Measurements from ENCODE around the gene VDR.

The VDR gene

GRCh38 chr12:47891356-47891755, 13.4 kb downstream of the VDR start:
- Mint-ChIP-seq H3K9me3 (no peaks in the 10 kb centered on the region), H3K27me3 (ENCODE audit: low read depth) (no peaks in the 10 kb centered on the region), H3K27ac (peak overlapping the region; percentile 92), H3K36me3 (ENCODE audit: low read depth) (peaks cover 67% of the 10 kb centered on the region), H3K4me3 (peak overlapping the region; percentile 65), H3K4me1 (ENCODE audit: low read depth) (peaks cover 89% of the 10 kb centered on the region)

GRCh38 chr12:47889040-47889439, 15.8 kb downstream of the VDR start:
- Mint-ChIP-seq H3K27me3 (ENCODE audit: low read depth) (no peaks in the 10 kb centered on the region), H3K4me1 (ENCODE audit: low read depth) (peaks cover 89% of the 10 kb centered on the region), H3K36me3 (ENCODE audit: low read depth) (peaks cover 62% of the 10 kb centered on the region), H3K27ac (peak overlapping the region; percentile 98), H3K4me3 (peak overlapping the region; percentile 74), H3K9me3 (no peaks in the 10 kb centered on the region)

- Mint-ChIP-seq H3K27me3 (ENCODE audit: low read depth) (no peaks in the 10 kb centered on the region), H3K4me3 (peak overlapping the region; percentile 74), H3K9me3 (no peaks in the 10 kb centered on the region), H3K36me3 (ENCODE audit: low read depth) (peaks cover 61% of the 10 kb centered on the region), H3K4me1 (ENCODE audit: low read depth) (peaks cover 88% of the 10 kb centered on the region), H3K27ac (peak overlapping the region; percentile 98)
Observed at GRCh38 chr12:47888153-47888819, 16.5 kb downstream of the VDR start.

GRCh38 chr12:47887529-47887928, 17.3 kb downstream of the VDR start:
- peak overlapping the region; percentile 43 for H3K4me3 Mint-ChIP-seq

GRCh38 chr12:47886510-47887240, 18.1 kb downstream of the VDR start:
- Mint-ChIP-seq H3K36me3 (ENCODE audit: low read depth) (peaks cover 55% of the 10 kb centered on the region), H3K9me3 (no peaks in the 10 kb centered on the region), H3K27ac (peak overlapping the region; percentile 99), H3K4me1 (ENCODE audit: low read depth) (peaks cover 88% of the 10 kb centered on the region), H3K27me3 (ENCODE audit: low read depth) (no peaks in the 10 kb centered on the region), H3K4me3 (peak overlapping the region; percentile 72)

More at GRCh38 chr12:47887529-47887928, 17.3 kb downstream of the VDR start:
- Mint-ChIP-seq H3K36me3 (ENCODE audit: low read depth) (peaks cover 55% of the 10 kb centered on the region), H3K27me3 (ENCODE audit: low read depth) (no peaks in the 10 kb centered on the region), H3K27ac (peak overlapping the region; percentile 99), H3K9me3 (no peaks in the 10 kb centered on the region), H3K4me1 (ENCODE audit: low read depth) (peaks cover 87% of the 10 kb centered on the region)

- no peaks in the 10 kb centered on the region for H3K27me3 Mint-ChIP-seq (ENCODE audit: low read depth)
- no peaks in the 10 kb centered on the region for H3K9me3 Mint-ChIP-seq
- peak overlapping the region; percentile 72 for H3K4me3 Mint-ChIP-seq
- peaks cover 85% of the 10 kb centered on the region for H3K4me1 Mint-ChIP-seq (ENCODE audit: low read depth)
- H3K36me3 Mint-ChIP-seq (ENCODE audit: low read depth), result peaks cover 53% of the 10 kb centered on the region
- peak overlapping the region; percentile 99 for H3K27ac Mint-ChIP-seq
Observed at GRCh38 chr12:47885566-47885965, 19.2 kb downstream of the VDR start.

- H3K27me3 Mint-ChIP-seq (ENCODE audit: low read depth), result no peaks in the 10 kb centered on the region
- peak overlapping the region; percentile 72 for H3K4me3 Mint-ChIP-seq
- peaks cover 84% of the 10 kb centered on the region for H3K4me1 Mint-ChIP-seq (ENCODE audit: low read depth)
- H3K36me3 Mint-ChIP-seq (ENCODE audit: low read depth), result peaks cover 54% of the 10 kb centered on the region
- H3K9me3 Mint-ChIP-seq, result no peaks in the 10 kb centered on the region
- H3K27ac Mint-ChIP-seq, result peak overlapping the region; percentile 99
Observed at GRCh38 chr12:47885012-47885501, 19.7 kb downstream of the VDR start.

- no peaks in the 10 kb centered on the region for H3K9me3 Mint-ChIP-seq
- peaks cover 84% of the 10 kb centered on the region for H3K4me1 Mint-ChIP-seq (ENCODE audit: low read depth)
- peak overlapping the region; percentile 93 for H3K4me3 Mint-ChIP-seq
- no peaks in the 10 kb centered on the region for H3K27me3 Mint-ChIP-seq (ENCODE audit: low read depth)
- peaks cover 56% of the 10 kb centered on the region for H3K36me3 Mint-ChIP-seq (ENCODE audit: low read depth)
- H3K27ac Mint-ChIP-seq, result peak overlapping the region; percentile 99
Observed at GRCh38 chr12:47884501-47884900, 20.3 kb downstream of the VDR start.

GRCh38 chr12:47883663-47884195, 21.1 kb downstream of the VDR start:
- Mint-ChIP-seq H3K27me3 (ENCODE audit: low read depth) (no peaks in the 10 kb centered on the region), H3K9me3 (no peaks in the 10 kb centered on the region), H3K4me3 (peak overlapping the region; percentile 93), H3K36me3 (ENCODE audit: low read depth) (peaks cover 53% of the 10 kb centered on the region), H3K4me1 (ENCODE audit: low read depth) (peaks cover 79% of the 10 kb centered on the region), H3K27ac (peak overlapping the region; percentile 99)

GRCh38 chr12:47882781-47883546, 21.8 kb downstream of the VDR start:
- Mint-ChIP-seq H3K9me3 (no peaks in the 10 kb centered on the region), H3K27ac (peak overlapping the region; percentile 99), H3K27me3 (ENCODE audit: low read depth) (no peaks in the 10 kb centered on the region), H3K4me1 (ENCODE audit: low read depth) (peaks cover 80% of the 10 kb centered on the region), H3K36me3 (ENCODE audit: low read depth) (peaks cover 57% of the 10 kb centered on the region), H3K4me3 (peak overlapping the region; percentile 93)

GRCh38 chr12:47881826-47882427, 22.9 kb downstream of the VDR start:
- Mint-ChIP-seq H3K36me3 (ENCODE audit: low read depth) (peaks cover 52% of the 10 kb centered on the region), H3K27ac (peak overlapping the region; percentile 90), H3K4me3 (peak overlapping the region; percentile 93), H3K4me1 (ENCODE audit: low read depth) (peaks cover 75% of the 10 kb centered on the region), H3K27me3 (ENCODE audit: low read depth) (no peaks in the 10 kb centered on the region), H3K9me3 (no peaks in the 10 kb centered on the region)

- H3K4me3 Mint-ChIP-seq, result peak overlapping the region; percentile 93
Observed at GRCh38 chr12:47881051-47881450, 23.7 kb downstream of the VDR start.

GRCh38 chr12:47878918-47879481, 25.8 kb downstream of the VDR start:
- Mint-ChIP-seq H3K4me3 (no peak overlapping the region), H3K4me1 (ENCODE audit: low read depth) (peaks cover 72% of the 10 kb centered on the region), H3K27me3 (ENCODE audit: low read depth) (no peaks in the 10 kb centered on the region), H3K27ac (peak overlapping the region; percentile 59), H3K36me3 (ENCODE audit: low read depth) (peaks cover 66% of the 10 kb centered on the region), H3K9me3 (no peaks in the 10 kb centered on the region)

More at GRCh38 chr12:47881051-47881450, 23.7 kb downstream of the VDR start:
- peaks cover 74% of the 10 kb centered on the region for H3K4me1 Mint-ChIP-seq (ENCODE audit: low read depth)
- H3K9me3 Mint-ChIP-seq, result no peaks in the 10 kb centered on the region
- H3K36me3 Mint-ChIP-seq (ENCODE audit: low read depth), result peaks cover 53% of the 10 kb centered on the region
- peak overlapping the region; percentile 64 for H3K27ac Mint-ChIP-seq
- no peaks in the 10 kb centered on the region for H3K27me3 Mint-ChIP-seq (ENCODE audit: low read depth)

Data from T-helper 1 cell treated with Interleukin-12 subunit alpha and Interleukin-12 subunit beta and Interleukin-4 antibody, amounts not matched to agents 30 μg/mL and 1 μg/mL, for 36 hours (primary cell).